Measurements from ENCODE around the gene CTNND2.

CTNND2 gene

GRCh38 chr5:11540112-11540511, 364.1 kb downstream of the CTNND2 start:
- Histone ChIP-seq H3K27ac (ENCODE audit: low read length) (no peak overlapping the region), H3K36me3 (ENCODE audit: control insufficient read depth in 1 of 2, insufficient read depth in 2 of 2, low read length in 2 of 2) (no peaks in the 10 kb centered on the region), H3K4me1 (ENCODE audit: control insufficient read depth in 1 of 2, insufficient read depth in 2 of 2, low read length in 2 of 2) (no peaks in the 10 kb centered on the region), H3K9me3 (ENCODE audit: control insufficient read depth in 1 of 2, low read length in 2 of 2) (no peaks in the 10 kb centered on the region), H3K27me3 (ENCODE audit: low read depth, low read length) (no peaks in the 10 kb centered on the region), H3K4me3 (ENCODE audit: low read depth in 1 of 2, low read length in 2 of 2) (no peak overlapping the region)

- no peak overlapping the region for H3K27ac ChIP-seq (ENCODE audit: low read length)
- no peak overlapping the region for H3K4me3 ChIP-seq (ENCODE audit: low read depth in 1 of 2, low read length in 2 of 2)
- H3K9me3 ChIP-seq (ENCODE audit: control insufficient read depth in 1 of 2, low read length in 2 of 2) = no peaks in the 10 kb centered on the region
- no peaks in the 10 kb centered on the region for H3K36me3 ChIP-seq (ENCODE audit: control insufficient read depth in 1 of 2, insufficient read depth in 2 of 2, low read length in 2 of 2)
- no peaks in the 10 kb centered on the region for H3K27me3 ChIP-seq (ENCODE audit: low read depth, low read length)
- H3K4me1 ChIP-seq (ENCODE audit: control insufficient read depth in 1 of 2, insufficient read depth in 2 of 2, low read length in 2 of 2) = no peaks in the 10 kb centered on the region
Observed at GRCh38 chr5:11531811-11532555, 372.3 kb downstream of the CTNND2 start.

GRCh38 chr5:11528720-11529119, 375.5 kb downstream of the CTNND2 start:
- H3K27ac ChIP-seq (ENCODE audit: low read length) = no peak overlapping the region
- no peaks in the 10 kb centered on the region for H3K27me3 ChIP-seq (ENCODE audit: low read depth, low read length)
- H3K4me3 ChIP-seq (ENCODE audit: low read depth in 1 of 2, low read length in 2 of 2) = no peak overlapping the region
- H3K4me1 ChIP-seq (ENCODE audit: control insufficient read depth in 1 of 2, insufficient read depth in 2 of 2, low read length in 2 of 2) = no peaks in the 10 kb centered on the region
- H3K36me3 ChIP-seq (ENCODE audit: control insufficient read depth in 1 of 2, insufficient read depth in 2 of 2, low read length in 2 of 2) = no peaks in the 10 kb centered on the region
- H3K9me3 ChIP-seq (ENCODE audit: control insufficient read depth in 1 of 2, low read length in 2 of 2) = no peaks in the 10 kb centered on the region

- no peaks in the 10 kb centered on the region for H3K27me3 ChIP-seq (ENCODE audit: low read depth, low read length)
- H3K36me3 ChIP-seq (ENCODE audit: control insufficient read depth in 1 of 2, insufficient read depth in 2 of 2, low read length in 2 of 2) = no peaks in the 10 kb centered on the region
- no peaks in the 10 kb centered on the region for H3K4me1 ChIP-seq (ENCODE audit: control insufficient read depth in 1 of 2, insufficient read depth in 2 of 2, low read length in 2 of 2)
- no peak overlapping the region for H3K4me3 ChIP-seq (ENCODE audit: low read depth in 1 of 2, low read length in 2 of 2)
- H3K9me3 ChIP-seq (ENCODE audit: control insufficient read depth in 1 of 2, low read length in 2 of 2) = no peaks in the 10 kb centered on the region
- no peak overlapping the region for H3K27ac ChIP-seq (ENCODE audit: low read length)
Observed at GRCh38 chr5:11527652-11528349, 376.4 kb downstream of the CTNND2 start.

- H3K4me3 ChIP-seq (ENCODE audit: low read depth in 1 of 2, low read length in 2 of 2) = no peak overlapping the region
- no peak overlapping the region for H3K27ac ChIP-seq (ENCODE audit: low read length)
- no peaks in the 10 kb centered on the region for H3K9me3 ChIP-seq (ENCODE audit: control insufficient read depth in 1 of 2, low read length in 2 of 2)
- H3K36me3 ChIP-seq (ENCODE audit: control insufficient read depth in 1 of 2, insufficient read depth in 2 of 2, low read length in 2 of 2) = no peaks in the 10 kb centered on the region
- no peaks in the 10 kb centered on the region for H3K4me1 ChIP-seq (ENCODE audit: control insufficient read depth in 1 of 2, insufficient read depth in 2 of 2, low read length in 2 of 2)
- H3K27me3 ChIP-seq (ENCODE audit: low read depth, low read length) = no peaks in the 10 kb centered on the region
Observed at GRCh38 chr5:11525020-11525419, 379.2 kb downstream of the CTNND2 start.

GRCh38 chr5:11524188-11524587, 380.1 kb downstream of the CTNND2 start:
- Histone ChIP-seq H3K4me1 (ENCODE audit: control insufficient read depth in 1 of 2, insufficient read depth in 2 of 2, low read length in 2 of 2) (no peaks in the 10 kb centered on the region), H3K36me3 (ENCODE audit: control insufficient read depth in 1 of 2, insufficient read depth in 2 of 2, low read length in 2 of 2) (no peaks in the 10 kb centered on the region), H3K9me3 (ENCODE audit: control insufficient read depth in 1 of 2, low read length in 2 of 2) (no peaks in the 10 kb centered on the region), H3K27me3 (ENCODE audit: low read depth, low read length) (no peaks in the 10 kb centered on the region), H3K27ac (ENCODE audit: low read length) (no peak overlapping the region), H3K4me3 (ENCODE audit: low read depth in 1 of 2, low read length in 2 of 2) (no peak overlapping the region)

GRCh38 chr5:11522796-11523195, 381.4 kb downstream of the CTNND2 start:
- Histone ChIP-seq H3K4me3 (ENCODE audit: low read depth in 1 of 2, low read length in 2 of 2) (no peak overlapping the region), H3K4me1 (ENCODE audit: control insufficient read depth in 1 of 2, insufficient read depth in 2 of 2, low read length in 2 of 2) (no peaks in the 10 kb centered on the region), H3K9me3 (ENCODE audit: control insufficient read depth in 1 of 2, low read length in 2 of 2) (no peaks in the 10 kb centered on the region), H3K27me3 (ENCODE audit: low read depth, low read length) (no peaks in the 10 kb centered on the region), H3K36me3 (ENCODE audit: control insufficient read depth in 1 of 2, insufficient read depth in 2 of 2, low read length in 2 of 2) (no peaks in the 10 kb centered on the region), H3K27ac (ENCODE audit: low read length) (no peak overlapping the region)

GRCh38 chr5:11520241-11520930, 383.9 kb downstream of the CTNND2 start:
- no peak overlapping the region for H3K27ac ChIP-seq (ENCODE audit: low read length)
- H3K36me3 ChIP-seq (ENCODE audit: control insufficient read depth in 1 of 2, insufficient read depth in 2 of 2, low read length in 2 of 2) = no peaks in the 10 kb centered on the region
- H3K4me1 ChIP-seq (ENCODE audit: control insufficient read depth in 1 of 2, insufficient read depth in 2 of 2, low read length in 2 of 2) = no peaks in the 10 kb centered on the region
- no peak overlapping the region for H3K4me3 ChIP-seq (ENCODE audit: low read depth in 1 of 2, low read length in 2 of 2)
- no peaks in the 10 kb centered on the region for H3K27me3 ChIP-seq (ENCODE audit: low read depth, low read length)
- H3K9me3 ChIP-seq (ENCODE audit: control insufficient read depth in 1 of 2, low read length in 2 of 2) = no peaks in the 10 kb centered on the region

GRCh38 chr5:11519236-11519635, 385.0 kb downstream of the CTNND2 start:
- no peaks in the 10 kb centered on the region for H3K9me3 ChIP-seq (ENCODE audit: control insufficient read depth in 1 of 2, low read length in 2 of 2)
- H3K27me3 ChIP-seq (ENCODE audit: low read depth, low read length) = no peaks in the 10 kb centered on the region
- H3K4me1 ChIP-seq (ENCODE audit: control insufficient read depth in 1 of 2, insufficient read depth in 2 of 2, low read length in 2 of 2) = no peaks in the 10 kb centered on the region
- no peak overlapping the region for H3K4me3 ChIP-seq (ENCODE audit: low read depth in 1 of 2, low read length in 2 of 2)
- H3K36me3 ChIP-seq (ENCODE audit: control insufficient read depth in 1 of 2, insufficient read depth in 2 of 2, low read length in 2 of 2) = no peaks in the 10 kb centered on the region
- no peak overlapping the region for H3K27ac ChIP-seq (ENCODE audit: low read length)

GRCh38 chr5:11518676-11519075, 385.6 kb downstream of the CTNND2 start:
- no peaks in the 10 kb centered on the region for H3K4me1 ChIP-seq (ENCODE audit: control insufficient read depth in 1 of 2, insufficient read depth in 2 of 2, low read length in 2 of 2)
- H3K27ac ChIP-seq (ENCODE audit: low read length) = no peak overlapping the region
- no peaks in the 10 kb centered on the region for H3K36me3 ChIP-seq (ENCODE audit: control insufficient read depth in 1 of 2, insufficient read depth in 2 of 2, low read length in 2 of 2)
- no peak overlapping the region for H3K4me3 ChIP-seq (ENCODE audit: low read depth in 1 of 2, low read length in 2 of 2)
- no peaks in the 10 kb centered on the region for H3K9me3 ChIP-seq (ENCODE audit: control insufficient read depth in 1 of 2, low read length in 2 of 2)
- no peaks in the 10 kb centered on the region for H3K27me3 ChIP-seq (ENCODE audit: low read depth, low read length)

- Histone ChIP-seq H3K4me3 (ENCODE audit: low read depth in 1 of 2, low read length in 2 of 2) (no peak overlapping the region), H3K27me3 (ENCODE audit: low read depth, low read length) (no peaks in the 10 kb centered on the region), H3K9me3 (ENCODE audit: control insufficient read depth in 1 of 2, low read length in 2 of 2) (no peaks in the 10 kb centered on the region), H3K4me1 (ENCODE audit: control insufficient read depth in 1 of 2, insufficient read depth in 2 of 2, low read length in 2 of 2) (no peaks in the 10 kb centered on the region), H3K36me3 (ENCODE audit: control insufficient read depth in 1 of 2, insufficient read depth in 2 of 2, low read length in 2 of 2) (no peaks in the 10 kb centered on the region), H3K27ac (ENCODE audit: low read length) (no peak overlapping the region)
Observed at GRCh38 chr5:11514705-11515432, 389.4 kb downstream of the CTNND2 start.

Data from muscle layer of duodenum (tissue), 2 donors.